HK-2 (cell line): ENCODE results near the gene IL32.
"Not testable (repeated sequence)": the region's sequence is repeated elsewhere in the genome, so short reads cannot be mapped to it uniquely, and the experiment has no call there.

Experiments
- DNase-seq: peaks from one replicate; pipeline ENCODE4 v3.0.0-alpha.2; 2018; ENCODE audit not compliant: unreplicated experiment

The IL32 gene

GRCh38 chr16:3070608-3071111 lies 5.2 kb downstream of the IL32 start:
- DNase-seq, result no peak

GRCh38 chr16:3071655-3072054 lies 6.2 kb downstream of the IL32 start:
- DNase-seq, result no peak

GRCh38 chr16:3072148-3072547 lies 6.7 kb downstream of the IL32 start:
- not testable (repeated sequence) for DNase-seq

- not testable (repeated sequence) for DNase-seq
Observed at GRCh38 chr16:3072576-3073263, 7.3 kb downstream of the IL32 start.

- DNase-seq, result no peak
Observed at GRCh38 chr16:3073448-3073847, 8.0 kb downstream of the IL32 start.

- no peak for DNase-seq
Observed at GRCh38 chr16:3074860-3075522, 9.6 kb downstream of the IL32 start.

GRCh38 chr16:3075523-3075915 lies 10.1 kb downstream of the IL32 start:
- no peak for DNase-seq

- not testable (repeated sequence) for DNase-seq
Observed at GRCh38 chr16:3075946-3076345, 10.5 kb downstream of the IL32 start.

- no peak for DNase-seq
Observed at GRCh38 chr16:3076577-3076976, 11.1 kb downstream of the IL32 start.

- DNase-seq, result no peak
Observed at GRCh38 chr16:3080024-3080423, 14.6 kb downstream of the IL32 start.

GRCh38 chr16:3081957-3082356 lies 16.5 kb downstream of the IL32 start:
- DNase-seq, result not testable (repeated sequence)

GRCh38 chr16:3083408-3083807 lies 18.0 kb downstream of the IL32 start:
- not testable (repeated sequence) for DNase-seq

GRCh38 chr16:3084491-3084890 lies 19.1 kb downstream of the IL32 start:
- DNase-seq, result no peak

- DNase-seq, result no peak
Observed at GRCh38 chr16:3084969-3085670, 19.7 kb downstream of the IL32 start.

- no peak for DNase-seq
Observed at GRCh38 chr16:3085868-3086595, 20.6 kb downstream of the IL32 start.

GRCh38 chr16:3086596-3087242 lies 21.3 kb downstream of the IL32 start:
- no peak for DNase-seq

- DNase-seq, result no peak
Observed at GRCh38 chr16:3087243-3088235, 22.1 kb downstream of the IL32 start.

GRCh38 chr16:3088450-3088849 lies 23.0 kb downstream of the IL32 start:
- DNase-seq, result no peak

GRCh38 chr16:3088925-3089716 lies 23.7 kb downstream of the IL32 start:
- DNase-seq, result no peak
